ENCODE results near the gene NFIA. TPM values are rescaled to one million over a fixed set of nuclear protein-coding genes. Genes with fewer than 3 reads are reported as not detected.

NFIA gene
- total and polyA plus RNA-seq, 9 of the 15 experiments (the other 6 are each of a cell fraction or from before 2014, with no cell fraction given), result 5.3 to 24.9 (median 9.8) TPM

DNA sequence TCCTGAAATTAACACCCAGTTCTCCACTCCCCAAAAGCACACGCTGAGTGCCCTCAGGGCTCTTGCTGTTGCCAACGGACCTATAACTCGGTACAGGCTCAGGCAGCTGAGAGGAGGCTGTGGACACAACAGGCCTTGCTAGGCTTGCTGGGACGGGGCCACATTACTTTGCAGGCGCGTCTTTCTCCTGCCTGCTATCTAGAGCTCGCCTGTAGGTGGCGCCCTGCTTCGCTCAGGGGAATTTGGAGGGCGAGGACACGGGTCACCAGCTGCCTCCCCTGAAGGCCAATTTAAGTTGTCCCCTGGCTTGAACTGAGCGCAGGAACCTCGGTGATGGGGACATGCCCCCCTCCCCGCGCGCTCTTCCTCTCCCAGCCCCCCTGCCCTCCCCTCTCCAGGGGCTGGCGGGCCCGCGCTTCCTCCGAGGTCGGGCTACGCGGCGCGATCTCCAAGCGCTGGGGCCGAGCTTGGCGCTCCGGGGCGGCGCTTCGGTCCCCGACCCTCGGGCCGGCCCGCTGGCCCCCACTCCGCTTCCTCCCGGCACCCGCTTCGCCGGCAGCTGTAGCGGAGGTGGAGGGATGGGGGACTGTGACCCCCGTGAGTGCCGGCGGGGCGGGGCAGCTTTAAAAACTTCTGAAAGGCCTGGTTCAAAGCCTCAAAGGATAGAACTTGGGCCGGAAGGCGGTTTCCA is 32.4 kb upstream of the NFIA start (continued):
- TF ChIP-seq CTBP1 (IDR thresholded peaks at IDR 0.05; ENCODE audit: borderline replicate concordance), result peak; percentile 74; the same call in 1 of the 2 replicates
- peak; percentile 79; the same call in 1 of the 2 replicates for TF ChIP-seq ERF (CRISPR knock-in tag; IDR thresholded peaks at IDR 0.05)
- TF ChIP-seq, protein P1, sequence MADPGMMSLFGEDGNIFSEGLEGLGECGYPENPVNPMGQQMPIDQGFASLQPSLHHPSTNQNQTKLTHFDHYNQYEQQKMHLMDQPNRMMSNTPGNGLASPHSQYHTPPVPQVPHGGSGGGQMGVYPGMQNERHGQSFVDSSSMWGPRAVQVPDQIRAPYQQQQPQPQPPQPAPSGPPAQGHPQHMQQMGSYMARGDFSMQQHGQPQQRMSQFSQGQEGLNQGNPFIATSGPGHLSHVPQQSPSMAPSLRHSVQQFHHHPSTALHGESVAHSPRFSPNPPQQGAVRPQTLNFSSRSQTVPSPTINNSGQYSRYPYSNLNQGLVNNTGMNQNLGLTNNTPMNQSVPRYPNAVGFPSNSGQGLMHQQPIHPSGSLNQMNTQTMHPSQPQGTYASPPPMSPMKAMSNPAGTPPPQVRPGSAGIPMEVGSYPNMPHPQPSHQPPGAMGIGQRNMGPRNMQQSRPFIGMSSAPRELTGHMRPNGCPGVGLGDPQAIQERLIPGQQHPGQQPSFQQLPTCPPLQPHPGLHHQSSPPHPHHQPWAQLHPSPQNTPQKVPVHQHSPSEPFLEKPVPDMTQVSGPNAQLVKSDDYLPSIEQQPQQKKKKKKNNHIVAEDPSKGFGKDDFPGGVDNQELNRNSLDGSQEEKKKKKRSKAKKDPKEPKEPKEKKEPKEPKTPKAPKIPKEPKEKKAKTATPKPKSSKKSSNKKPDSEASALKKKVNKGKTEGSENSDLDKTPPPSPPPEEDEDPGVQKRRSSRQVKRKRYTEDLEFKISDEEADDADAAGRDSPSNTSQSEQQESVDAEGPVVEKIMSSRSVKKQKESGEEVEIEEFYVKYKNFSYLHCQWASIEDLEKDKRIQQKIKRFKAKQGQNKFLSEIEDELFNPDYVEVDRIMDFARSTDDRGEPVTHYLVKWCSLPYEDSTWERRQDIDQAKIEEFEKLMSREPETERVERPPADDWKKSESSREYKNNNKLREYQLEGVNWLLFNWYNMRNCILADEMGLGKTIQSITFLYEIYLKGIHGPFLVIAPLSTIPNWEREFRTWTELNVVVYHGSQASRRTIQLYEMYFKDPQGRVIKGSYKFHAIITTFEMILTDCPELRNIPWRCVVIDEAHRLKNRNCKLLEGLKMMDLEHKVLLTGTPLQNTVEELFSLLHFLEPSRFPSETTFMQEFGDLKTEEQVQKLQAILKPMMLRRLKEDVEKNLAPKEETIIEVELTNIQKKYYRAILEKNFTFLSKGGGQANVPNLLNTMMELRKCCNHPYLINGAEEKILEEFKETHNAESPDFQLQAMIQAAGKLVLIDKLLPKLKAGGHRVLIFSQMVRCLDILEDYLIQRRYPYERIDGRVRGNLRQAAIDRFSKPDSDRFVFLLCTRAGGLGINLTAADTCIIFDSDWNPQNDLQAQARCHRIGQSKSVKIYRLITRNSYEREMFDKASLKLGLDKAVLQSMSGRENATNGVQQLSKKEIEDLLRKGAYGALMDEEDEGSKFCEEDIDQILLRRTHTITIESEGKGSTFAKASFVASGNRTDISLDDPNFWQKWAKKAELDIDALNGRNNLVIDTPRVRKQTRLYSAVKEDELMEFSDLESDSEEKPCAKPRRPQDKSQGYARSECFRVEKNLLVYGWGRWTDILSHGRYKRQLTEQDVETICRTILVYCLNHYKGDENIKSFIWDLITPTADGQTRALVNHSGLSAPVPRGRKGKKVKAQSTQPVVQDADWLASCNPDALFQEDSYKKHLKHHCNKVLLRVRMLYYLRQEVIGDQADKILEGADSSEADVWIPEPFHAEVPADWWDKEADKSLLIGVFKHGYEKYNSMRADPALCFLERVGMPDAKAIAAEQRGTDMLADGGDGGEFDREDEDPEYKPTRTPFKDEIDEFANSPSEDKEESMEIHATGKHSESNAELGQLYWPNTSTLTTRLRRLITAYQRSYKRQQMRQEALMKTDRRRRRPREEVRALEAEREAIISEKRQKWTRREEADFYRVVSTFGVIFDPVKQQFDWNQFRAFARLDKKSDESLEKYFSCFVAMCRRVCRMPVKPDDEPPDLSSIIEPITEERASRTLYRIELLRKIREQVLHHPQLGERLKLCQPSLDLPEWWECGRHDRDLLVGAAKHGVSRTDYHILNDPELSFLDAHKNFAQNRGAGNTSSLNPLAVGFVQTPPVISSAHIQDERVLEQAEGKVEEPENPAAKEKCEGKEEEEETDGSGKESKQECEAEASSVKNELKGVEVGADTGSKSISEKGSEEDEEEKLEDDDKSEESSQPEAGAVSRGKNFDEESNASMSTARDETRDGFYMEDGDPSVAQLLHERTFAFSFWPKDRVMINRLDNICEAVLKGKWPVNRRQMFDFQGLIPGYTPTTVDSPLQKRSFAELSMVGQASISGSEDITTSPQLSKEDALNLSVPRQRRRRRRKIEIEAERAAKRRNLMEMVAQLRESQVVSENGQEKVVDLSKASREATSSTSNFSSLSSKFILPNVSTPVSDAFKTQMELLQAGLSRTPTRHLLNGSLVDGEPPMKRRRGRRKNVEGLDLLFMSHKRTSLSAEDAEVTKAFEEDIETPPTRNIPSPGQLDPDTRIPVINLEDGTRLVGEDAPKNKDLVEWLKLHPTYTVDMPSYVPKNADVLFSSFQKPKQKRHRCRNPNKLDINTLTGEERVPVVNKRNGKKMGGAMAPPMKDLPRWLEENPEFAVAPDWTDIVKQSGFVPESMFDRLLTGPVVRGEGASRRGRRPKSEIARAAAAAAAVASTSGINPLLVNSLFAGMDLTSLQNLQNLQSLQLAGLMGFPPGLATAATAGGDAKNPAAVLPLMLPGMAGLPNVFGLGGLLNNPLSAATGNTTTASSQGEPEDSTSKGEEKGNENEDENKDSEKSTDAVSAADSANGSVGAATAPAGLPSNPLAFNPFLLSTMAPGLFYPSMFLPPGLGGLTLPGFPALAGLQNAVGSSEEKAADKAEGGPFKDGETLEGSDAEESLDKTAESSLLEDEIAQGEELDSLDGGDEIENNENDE (IDR thresholded peaks at IDR 0.05; ENCODE audit: low read depth, low read length), result peak; percentile 45
- TF ChIP-seq CXXC5 (CRISPR knock-in tag; IDR thresholded peaks at IDR 0.05), result peak; percentile 25; the same call in 1 of the 2 replicates
- TF ChIP-seq, protein P2, sequence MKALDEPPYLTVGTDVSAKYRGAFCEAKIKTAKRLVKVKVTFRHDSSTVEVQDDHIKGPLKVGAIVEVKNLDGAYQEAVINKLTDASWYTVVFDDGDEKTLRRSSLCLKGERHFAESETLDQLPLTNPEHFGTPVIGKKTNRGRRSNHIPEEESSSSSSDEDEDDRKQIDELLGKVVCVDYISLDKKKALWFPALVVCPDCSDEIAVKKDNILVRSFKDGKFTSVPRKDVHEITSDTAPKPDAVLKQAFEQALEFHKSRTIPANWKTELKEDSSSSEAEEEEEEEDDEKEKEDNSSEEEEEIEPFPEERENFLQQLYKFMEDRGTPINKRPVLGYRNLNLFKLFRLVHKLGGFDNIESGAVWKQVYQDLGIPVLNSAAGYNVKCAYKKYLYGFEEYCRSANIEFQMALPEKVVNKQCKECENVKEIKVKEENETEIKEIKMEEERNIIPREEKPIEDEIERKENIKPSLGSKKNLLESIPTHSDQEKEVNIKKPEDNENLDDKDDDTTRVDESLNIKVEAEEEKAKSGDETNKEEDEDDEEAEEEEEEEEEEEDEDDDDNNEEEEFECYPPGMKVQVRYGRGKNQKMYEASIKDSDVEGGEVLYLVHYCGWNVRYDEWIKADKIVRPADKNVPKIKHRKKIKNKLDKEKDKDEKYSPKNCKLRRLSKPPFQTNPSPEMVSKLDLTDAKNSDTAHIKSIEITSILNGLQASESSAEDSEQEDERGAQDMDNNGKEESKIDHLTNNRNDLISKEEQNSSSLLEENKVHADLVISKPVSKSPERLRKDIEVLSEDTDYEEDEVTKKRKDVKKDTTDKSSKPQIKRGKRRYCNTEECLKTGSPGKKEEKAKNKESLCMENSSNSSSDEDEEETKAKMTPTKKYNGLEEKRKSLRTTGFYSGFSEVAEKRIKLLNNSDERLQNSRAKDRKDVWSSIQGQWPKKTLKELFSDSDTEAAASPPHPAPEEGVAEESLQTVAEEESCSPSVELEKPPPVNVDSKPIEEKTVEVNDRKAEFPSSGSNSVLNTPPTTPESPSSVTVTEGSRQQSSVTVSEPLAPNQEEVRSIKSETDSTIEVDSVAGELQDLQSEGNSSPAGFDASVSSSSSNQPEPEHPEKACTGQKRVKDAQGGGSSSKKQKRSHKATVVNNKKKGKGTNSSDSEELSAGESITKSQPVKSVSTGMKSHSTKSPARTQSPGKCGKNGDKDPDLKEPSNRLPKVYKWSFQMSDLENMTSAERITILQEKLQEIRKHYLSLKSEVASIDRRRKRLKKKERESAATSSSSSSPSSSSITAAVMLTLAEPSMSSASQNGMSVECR (CRISPR knock-in tag; IDR thresholded peaks at IDR 0.05), result 0 out of 2 replicates have a peak, but pooled peaks have one; percentile 19
- no peak for TF ChIP-seq THRAP3 (IDR thresholded peaks at IDR 0.05; ENCODE audit: borderline replicate concordance)
- peak; percentile 42; the same call in 1 of the 2 replicates for TF ChIP-seq HSF4 (CRISPR knock-in tag; IDR thresholded peaks at IDR 0.05; ENCODE audit: borderline replicate concordance)
- peak; percentile 26; the same call in 1 of the 2 replicates for TF ChIP-seq ZNF384 (IDR thresholded peaks at IDR 0.05; ENCODE audit: low read depth, low read length)
- TF ChIP-seq KLF13 (tag; IDR thresholded peaks at IDR 0.05; ENCODE audit: borderline replicate concordance, low read depth), result peak; percentile 39; the same call in 1 of the 2 replicates
